ENCODE data around the gene ITPK1.

DNA sequence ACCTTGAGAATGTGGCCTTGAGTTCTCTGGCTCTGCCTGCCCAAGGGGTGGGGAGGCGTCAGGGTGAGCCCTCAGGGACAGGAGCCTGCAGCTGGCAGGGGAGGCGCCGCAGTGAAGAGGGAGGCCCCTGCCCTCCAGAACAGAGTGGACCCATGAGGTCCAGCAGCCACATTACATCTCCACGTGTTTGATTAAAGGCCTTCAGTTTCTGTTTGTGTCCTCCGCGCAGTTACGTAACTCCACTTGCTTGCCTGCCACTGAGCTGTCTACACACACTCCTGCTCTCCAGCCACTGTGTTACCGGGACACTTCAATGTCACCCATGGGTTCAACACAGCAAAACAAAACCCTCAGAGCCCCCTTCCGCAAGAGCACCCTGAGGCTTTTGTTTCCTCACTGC is 122.4 kb downstream of the ITPK1 start:
- TF ChIP-seq, protein P1, sequence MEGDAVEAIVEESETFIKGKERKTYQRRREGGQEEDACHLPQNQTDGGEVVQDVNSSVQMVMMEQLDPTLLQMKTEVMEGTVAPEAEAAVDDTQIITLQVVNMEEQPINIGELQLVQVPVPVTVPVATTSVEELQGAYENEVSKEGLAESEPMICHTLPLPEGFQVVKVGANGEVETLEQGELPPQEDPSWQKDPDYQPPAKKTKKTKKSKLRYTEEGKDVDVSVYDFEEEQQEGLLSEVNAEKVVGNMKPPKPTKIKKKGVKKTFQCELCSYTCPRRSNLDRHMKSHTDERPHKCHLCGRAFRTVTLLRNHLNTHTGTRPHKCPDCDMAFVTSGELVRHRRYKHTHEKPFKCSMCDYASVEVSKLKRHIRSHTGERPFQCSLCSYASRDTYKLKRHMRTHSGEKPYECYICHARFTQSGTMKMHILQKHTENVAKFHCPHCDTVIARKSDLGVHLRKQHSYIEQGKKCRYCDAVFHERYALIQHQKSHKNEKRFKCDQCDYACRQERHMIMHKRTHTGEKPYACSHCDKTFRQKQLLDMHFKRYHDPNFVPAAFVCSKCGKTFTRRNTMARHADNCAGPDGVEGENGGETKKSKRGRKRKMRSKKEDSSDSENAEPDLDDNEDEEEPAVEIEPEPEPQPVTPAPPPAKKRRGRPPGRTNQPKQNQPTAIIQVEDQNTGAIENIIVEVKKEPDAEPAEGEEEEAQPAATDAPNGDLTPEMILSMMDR (IDR thresholded peaks at IDR 0.05), result peak in 1 of 5 experiments; percentile 10
- TF ChIP-seq POLR2AphosphoS5 (IDR thresholded peaks at IDR 0.05) (no peak), POLR2A (IDR thresholded peaks at IDR 0.05) (no peak), EP300 (IDR thresholded peaks at IDR 0.05; ENCODE audit: low read depth) (no peak)

Measured in transverse colon (tissue), 4 donors.